Measurements from ENCODE around the gene WWC1.

DNA sequence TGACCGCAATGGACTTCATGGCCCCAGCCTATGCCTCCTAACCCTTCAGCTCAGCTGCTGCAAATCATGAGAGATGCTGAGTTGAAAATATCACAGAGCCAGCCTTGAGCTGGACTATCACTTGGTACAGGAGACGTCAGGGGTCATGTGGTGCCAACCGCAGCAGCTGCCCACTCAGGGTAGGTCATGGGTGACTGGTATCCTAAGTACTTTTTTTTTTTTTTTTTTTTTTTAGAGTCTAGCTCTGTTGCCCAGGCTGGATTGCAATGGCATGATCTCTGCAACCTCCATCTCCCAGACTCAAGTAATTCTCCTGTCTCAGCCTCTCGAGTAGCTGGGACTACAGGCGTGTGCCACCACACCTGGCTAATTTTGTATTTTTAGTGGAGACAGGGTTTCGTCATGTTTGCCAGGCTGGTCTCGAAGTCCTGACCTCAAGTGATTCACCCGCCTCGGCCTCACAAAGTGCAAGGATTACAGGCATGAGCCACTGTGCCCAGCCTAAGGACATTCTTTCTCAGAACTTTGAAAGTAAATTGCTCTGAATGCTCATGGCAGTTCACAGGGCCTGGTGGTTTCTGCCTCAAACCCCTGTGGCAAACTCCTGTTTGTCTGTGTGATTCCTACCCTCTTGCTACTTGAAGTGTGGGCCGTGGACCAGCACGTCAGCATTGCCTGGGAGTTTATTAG, 21.3 kb downstream of the WWC1 start:
- TF ChIP-seq, protein P1, sequence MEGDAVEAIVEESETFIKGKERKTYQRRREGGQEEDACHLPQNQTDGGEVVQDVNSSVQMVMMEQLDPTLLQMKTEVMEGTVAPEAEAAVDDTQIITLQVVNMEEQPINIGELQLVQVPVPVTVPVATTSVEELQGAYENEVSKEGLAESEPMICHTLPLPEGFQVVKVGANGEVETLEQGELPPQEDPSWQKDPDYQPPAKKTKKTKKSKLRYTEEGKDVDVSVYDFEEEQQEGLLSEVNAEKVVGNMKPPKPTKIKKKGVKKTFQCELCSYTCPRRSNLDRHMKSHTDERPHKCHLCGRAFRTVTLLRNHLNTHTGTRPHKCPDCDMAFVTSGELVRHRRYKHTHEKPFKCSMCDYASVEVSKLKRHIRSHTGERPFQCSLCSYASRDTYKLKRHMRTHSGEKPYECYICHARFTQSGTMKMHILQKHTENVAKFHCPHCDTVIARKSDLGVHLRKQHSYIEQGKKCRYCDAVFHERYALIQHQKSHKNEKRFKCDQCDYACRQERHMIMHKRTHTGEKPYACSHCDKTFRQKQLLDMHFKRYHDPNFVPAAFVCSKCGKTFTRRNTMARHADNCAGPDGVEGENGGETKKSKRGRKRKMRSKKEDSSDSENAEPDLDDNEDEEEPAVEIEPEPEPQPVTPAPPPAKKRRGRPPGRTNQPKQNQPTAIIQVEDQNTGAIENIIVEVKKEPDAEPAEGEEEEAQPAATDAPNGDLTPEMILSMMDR (IDR thresholded peaks at IDR 0.05; ENCODE audit: low read length), result no peak
- TF ChIP-seq EZH2 (optimal IDR thresholded peaks at IDR 0.05; ENCODE audit: low read depth, low read length), result no peak
- TF ChIP-seq EZH2phosphoT487 (IDR thresholded peaks at IDR 0.05; ENCODE audit: low read length), result no peak
